GM21723 (cell line): ENCODE results near the gene REEP5.
"Not testable (repeated sequence)": the region's sequence is repeated elsewhere in the genome, so short reads cannot be mapped to it uniquely, and the experiment has no call there.

Experiments used
- ATAC-seq: cut with Tn5 transposase; IDR thresholded peaks from one replicate; pipeline ENCODE4 v1.9.1; 2021; ENCODE audit warnings: mild to moderate bottlenecking, moderate library complexity; ENCODE audit not compliant: unreplicated experiment

REEP5 gene

DNA sequence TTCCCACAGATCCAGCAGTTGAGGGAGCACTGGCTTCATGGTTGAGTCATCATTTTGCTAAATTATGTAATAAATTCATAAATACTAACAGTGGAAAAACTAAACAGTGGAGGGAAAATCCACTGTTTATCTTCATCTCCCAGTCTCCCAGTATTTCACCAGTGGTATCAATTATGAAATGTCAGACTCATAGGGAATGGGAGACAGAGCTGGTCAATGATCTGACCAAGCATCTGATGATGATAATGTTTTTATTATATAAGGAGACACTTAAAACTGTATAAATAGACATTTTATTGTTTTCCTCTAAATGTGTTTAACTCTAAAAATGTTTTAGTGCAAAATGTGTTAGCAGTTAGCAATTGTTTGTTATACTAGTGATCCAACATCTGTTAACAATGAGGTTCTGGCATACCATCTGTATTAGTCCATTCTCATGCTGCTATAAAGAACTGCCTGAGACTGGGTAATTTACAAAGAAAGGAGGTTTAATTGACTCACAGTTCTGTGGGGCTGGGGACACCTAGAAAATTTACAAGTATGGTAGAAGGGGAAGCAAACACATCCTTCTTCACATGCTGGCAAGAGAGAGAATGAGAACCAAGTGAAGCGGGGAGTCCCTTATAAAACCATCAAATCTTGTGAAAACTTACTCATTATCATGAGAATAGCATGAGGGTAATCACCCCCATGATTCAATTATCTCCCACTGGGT lies 11.8 kb upstream of the REEP5 start:
- ATAC-seq = no peak

DNA sequence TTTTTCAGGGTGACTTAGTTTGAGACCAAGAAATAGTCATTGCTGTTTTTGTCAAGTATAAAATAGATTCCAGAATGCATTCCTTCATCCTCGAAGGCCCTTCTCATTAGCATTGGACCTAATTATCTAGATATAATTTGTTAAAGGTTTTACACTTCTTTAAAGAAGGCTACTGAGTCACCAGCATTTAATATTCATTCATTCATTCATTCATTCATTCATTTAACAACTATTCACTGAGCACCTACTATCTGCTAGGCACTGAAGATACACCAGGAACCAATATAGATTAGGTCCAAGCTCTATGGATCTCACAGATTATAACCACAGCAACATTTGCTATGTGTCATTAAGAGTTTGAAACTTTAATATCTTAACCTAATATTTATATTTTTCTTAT lies 11.1 kb upstream of the REEP5 start:
- no peak for ATAC-seq

DNA sequence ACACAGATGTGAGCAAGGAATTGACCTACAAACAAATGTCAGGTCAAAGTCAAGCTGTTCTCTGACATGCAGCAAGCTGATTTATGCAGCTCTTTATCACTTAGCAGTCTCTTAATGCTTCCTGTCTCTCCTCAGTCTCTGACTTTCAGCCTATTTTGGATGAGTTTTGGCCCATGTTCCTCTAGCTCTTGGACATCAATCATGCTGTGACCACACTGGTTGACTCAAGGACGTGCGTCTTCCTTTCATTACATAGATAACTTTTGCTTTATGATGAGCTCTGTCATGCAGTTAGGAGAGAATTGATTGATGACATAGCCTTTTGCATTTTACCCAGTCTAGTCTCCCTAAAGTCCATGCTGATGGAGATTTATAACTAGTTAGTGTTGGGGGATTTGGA lies 9.4 kb upstream of the REEP5 start:
- no peak for ATAC-seq

DNA sequence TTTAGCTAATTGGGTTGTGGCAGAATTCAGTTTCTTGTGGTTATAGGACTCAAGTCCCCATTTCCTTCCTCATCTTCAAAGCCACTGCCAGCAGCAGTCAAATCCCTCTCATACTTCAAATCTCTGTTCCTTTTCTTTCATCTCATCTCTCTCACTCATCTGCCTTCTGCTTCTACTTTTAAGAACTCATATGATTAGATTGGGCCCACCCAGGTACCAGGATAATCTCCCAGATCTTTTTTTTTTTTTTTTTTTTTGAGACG lies 8.0 kb upstream of the REEP5 start:
- ATAC-seq = peak; percentile 59

DNA sequence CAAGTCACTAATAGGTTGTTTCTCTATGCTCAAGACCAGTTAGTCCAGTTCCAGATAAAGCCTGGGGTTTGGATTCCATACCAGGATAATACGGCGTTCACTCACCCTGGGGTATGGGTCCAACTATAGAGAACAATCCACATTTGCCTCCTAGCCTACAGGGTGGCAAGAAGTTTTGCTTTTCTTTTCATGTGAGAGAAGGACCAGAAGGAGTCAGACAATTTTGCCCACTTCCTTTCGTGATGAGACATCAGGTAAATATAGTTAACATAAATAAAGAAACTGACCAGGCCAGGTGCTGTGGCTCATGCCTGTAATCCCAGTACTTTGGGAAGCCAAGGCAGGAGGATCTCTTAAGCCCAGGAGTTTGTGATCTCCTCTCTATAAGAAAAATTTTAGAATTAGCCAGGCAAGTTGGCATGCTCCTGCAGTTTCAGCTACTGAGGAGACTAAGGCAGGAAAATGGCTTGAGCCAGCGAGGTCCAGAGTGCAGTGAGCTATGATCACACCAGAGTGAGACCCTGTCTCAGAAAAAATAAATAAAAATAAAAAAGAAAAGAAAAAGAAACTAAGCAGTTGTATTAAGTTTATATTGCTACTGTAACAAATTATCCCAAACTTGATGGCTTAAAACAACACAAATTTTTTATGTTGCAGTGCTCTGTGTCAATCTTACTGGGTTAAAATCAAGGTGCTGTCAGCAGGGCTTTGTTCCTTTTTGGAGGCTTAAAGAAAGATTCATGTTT lies 7.5 kb upstream of the REEP5 start:
- peak; percentile 72 for ATAC-seq

DNA sequence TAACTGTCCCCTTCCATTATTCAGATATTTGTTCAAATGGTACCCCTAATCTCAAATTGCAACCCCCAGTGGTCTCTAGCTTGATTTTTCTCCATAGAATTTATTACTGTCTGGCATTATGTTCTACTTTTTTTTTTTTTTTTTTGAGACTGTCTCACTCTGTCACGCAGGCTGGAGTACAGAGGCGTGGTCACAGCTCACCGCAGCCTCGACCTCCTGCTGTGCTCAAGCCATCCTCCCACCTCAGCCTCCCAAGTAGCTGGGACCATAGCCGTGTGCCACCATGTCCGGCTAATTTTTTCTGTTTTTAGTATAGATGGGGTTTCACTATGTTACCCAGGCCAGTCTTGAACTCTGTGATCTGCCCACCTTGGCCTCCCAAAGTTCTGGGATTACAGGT lies 2.0 kb upstream of the REEP5 start:
- ATAC-seq = no peak

DNA sequence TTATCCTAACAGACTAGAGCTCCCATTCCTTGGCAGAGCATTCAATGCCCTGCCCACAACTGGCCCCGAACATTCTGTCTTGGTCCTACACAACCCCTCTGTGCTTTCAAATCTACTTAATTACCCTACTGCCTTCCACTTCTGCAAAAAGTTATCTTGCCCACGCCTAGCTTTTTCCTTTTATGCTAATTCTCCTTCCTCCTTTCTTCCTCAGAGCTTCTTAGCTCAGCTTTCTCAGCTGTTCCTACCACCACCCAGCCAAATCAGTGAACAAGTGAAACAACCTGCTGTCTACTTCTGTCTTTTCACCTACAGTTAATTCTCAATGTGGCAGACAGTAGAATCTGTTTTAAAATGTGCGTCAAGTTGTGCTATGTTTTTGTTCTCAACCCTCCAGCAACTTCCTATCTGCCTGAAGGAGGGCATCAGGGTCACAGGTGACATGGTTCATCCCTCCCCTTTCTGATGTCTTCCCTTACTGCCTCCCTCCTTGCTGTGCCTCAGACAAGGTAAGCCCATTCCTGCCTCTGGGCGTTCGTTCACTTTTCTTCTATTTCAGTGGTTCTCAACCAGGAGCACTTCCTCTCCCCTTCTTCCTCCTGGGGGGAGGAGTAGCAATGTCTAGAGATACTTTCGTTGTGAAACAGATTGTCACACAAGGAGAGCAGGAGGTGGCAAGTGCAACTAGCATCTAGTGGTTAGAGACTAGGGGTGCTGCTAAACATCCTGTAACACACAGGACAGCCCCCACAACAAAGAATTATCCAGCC lies 1.3 kb upstream of the REEP5 start:
- peak; percentile 40 for ATAC-seq

DNA sequence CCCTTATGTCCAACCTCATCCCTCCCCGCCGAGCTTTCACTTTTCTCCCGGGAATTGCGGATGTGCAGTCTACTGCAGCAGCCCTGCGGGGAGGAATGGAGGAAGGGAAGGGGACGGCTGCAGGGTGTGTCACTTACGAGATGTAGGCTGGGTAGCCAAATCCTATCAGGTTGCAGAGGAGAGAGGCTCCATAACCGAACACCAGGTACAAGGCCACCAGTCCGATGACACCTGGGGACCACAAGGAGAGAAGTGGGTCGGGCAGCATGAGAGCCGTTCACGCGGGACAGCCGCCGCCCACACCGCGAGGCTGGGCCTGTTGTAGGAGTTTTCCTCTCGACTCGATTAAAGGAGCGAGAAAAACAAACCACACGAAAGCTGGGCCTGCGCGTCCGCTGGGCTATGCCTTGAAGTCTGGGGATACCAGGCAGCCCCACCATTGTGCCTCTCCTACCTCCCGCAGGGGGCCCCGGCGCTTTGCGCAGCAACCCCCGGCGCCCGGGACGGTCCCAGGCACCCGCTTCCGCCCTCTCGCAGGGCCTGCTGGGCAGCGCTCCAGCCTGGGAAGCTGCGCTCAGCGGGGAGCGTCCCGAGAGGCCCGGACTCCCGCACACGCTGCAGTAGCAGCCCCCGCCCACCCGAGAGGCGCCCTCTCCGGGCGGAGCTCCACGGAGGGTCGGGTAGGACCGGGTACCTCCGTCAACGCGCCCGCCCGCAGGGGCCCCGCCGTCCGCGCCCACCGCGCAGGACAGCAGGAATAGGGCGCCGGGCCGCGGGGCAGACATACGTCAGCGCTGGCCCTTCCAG lies 798 bp downstream of the REEP5 start:
- peak; percentile 44 for ATAC-seq

DNA sequence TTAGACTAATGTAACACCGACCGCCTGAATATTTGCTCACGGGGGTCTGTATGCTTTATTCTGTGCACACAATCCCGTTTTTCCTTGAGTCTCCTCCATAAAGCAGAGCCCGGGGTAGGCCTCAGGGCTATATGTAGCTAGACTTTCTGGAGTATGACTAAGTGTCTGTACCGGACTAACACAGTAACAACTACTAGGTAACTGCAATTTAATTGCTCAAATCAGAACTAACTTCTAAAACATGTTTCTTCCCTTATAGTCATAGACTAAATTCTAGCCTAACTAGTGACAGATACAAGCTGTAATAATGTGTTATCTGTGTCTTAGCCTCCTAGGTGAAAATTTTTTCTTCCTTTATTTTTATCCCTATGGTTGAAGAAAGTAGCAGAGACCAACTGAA lies 2.1 kb downstream of the REEP5 start:
- ATAC-seq = no peak

DNA sequence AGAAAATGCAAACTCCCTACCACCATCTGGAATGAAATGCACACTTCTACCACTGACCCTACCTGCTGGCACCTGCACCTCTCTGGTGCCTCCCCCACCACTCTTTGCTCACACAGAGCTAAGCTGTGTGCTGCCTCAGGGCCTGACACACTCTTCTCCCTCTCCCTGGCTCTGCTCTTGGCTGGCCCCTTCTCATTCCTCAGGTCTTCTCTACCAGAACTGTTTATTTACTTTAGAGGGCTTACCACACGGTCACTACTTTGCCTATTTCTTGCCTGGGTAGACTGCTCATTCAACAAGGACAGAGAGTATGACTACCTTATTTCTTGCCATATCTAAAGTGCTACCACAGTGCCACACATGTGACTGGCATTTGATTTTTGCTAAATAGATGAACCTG lies 3.3 kb downstream of the REEP5 start:
- no peak for ATAC-seq

DNA sequence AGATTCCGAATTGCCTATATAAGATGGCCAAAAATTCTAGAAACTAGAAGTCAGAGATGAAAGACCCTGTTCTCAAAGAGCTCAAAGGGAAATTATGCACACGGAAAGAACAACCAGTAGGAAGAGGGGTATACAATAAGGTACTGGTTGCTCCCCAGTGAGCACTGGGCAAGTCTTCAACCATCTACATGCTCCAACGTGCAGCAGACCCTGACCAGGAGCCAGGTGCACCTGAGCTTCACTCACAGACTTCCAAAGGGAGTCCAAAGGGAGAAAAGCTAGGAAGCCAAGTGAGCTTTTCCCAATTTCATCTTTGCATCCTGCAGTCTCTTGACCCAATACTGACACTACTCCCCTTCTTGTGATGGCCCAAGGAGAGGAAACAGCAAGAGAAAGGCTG lies 3.9 kb downstream of the REEP5 start:
- no peak for ATAC-seq

DNA sequence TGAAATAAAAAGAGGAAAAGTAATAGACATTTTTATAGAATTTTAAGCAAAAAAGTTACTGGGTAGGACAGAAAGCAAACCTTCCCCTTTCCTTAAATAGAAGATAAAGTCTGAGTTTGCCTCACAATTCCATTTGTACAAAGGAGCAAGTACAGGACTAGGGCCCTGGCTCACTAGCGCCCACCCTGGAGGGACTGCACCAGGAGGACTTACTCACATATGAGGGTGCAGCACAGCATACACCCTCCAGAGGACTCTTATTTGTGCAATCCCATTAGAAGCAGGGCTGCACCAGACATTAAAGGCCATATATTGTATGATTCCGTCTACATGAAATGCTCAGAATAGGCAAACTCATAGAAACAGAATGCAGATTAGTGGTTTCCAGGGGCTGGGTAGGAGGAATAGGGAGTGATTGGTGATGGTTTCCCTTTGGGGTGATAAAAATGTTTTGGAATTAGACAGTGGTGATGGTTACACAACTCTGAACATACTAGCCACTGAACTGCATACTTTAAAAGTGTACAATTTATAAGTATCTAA lies 4.5 kb downstream of the REEP5 start:
- no peak for ATAC-seq

DNA sequence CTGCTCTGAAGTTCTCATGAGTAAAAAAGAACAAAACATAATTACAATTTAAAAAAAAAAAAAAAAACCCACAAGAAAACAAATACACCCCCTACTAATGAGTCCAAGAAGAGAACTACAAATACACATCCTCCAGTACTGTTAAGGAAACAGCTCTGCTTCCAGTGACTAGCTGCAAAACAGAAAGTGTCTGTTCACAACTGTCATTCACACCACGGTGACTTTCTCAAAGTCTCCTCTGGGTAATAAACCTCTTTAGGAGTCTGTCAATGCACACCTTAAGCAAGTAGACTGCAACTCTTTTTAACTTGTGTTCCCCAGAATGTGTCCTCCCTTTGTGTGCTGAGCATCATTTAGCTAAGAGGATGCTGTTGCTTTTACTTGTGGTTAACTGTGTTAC lies 6.2 kb downstream of the REEP5 start:
- peak; percentile 63 for ATAC-seq

DNA sequence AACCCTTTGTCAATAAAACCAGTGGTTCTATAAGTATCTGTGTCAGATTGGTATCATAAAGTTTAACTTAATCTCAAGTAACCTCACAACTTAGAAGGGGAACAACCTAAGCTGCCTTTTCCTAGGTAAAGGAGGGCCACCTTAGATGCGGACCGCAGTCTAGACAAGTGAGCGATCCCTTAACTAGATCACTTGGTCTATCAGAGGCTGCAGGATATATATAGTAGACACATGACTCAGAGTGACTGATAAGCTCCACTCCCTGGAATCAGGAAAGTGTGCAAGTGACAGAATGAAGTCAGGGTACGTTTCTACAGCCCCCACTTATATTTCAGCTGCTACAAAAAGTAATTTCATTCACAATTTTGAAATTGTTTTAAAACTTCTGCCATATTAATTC lies 7.4 kb downstream of the REEP5 start:
- ATAC-seq = no peak

DNA sequence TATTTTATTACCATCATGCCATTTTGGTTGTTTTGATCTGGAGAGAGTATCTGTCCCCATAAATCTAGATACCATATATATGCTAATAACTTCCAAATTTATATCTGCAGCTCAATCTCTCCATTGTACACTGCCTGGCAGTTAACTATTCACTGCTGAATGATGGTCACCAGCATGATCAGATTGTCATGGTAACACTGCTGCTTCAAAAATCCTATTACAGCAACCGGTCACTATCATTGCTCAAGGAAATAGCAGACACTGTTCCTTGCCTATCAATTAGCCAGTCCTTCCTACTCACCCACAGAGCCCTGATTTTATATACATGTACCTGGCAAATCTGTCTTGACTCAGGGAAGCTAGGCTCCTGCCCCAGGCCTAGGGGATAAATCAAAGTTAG lies 11.5 kb downstream of the REEP5 start:
- ATAC-seq = no peak

DNA sequence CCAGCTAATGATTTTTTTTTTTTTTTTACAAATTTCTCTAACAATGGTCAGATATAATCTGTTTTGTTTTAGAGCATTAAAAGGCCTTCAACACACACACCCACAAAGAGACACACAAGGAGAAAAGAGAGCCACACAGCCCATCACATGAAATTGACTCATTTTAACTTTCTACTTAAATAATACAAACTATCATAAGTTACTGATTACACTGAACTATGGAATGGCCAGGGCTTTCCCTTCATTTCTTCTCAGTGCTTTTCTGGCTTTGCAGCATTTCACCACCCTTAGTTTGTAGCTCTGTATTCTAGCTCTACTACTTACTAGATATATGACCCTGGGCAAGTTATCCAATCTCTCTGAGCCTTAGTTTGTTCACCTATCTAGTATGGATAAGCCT lies 13.2 kb downstream of the REEP5 start:
- no peak for ATAC-seq

DNA sequence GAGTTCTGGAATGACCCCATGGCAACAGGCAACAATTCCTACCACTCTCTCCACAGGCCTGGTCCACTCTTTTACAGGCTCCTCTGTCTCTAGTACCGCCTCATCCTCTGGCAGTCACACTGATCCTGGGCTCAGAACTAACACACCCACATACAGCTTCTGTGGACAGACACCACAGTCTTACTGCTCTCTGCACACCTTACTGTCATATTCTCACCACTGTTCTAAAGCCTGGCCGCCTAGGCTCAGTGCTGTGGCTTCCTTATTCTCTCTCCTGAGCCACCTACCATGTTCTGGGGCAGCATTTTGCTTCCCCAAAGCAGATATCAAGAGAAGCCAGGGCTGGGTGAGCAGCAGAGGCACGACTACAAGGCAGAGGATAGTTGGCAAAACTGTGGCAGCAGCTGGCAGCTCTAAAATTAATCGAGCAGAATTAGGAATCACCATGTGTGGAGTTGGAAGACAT lies 14.8 kb downstream of the REEP5 start:
- ATAC-seq = peak; percentile 46

DNA sequence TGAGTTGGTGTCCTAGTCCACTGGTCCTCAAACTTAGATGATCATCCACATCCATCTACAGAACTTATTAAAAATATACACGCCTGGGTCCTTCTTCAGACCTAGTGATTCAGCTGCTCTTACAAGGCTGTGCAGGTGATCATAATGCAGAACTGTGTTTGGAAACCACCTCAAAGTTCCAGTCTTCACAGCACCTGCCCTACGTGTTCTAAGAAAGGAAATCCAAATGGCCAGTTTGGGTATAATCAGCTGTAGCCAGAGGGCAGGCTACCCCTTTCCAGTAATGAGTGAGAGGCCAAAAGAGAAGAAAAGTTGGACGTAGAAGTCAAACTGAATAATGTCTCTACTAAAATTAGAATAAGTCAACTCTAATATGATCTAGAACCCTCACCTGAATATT lies 15.4 kb downstream of the REEP5 start:
- peak; percentile 59 for ATAC-seq

DNA sequence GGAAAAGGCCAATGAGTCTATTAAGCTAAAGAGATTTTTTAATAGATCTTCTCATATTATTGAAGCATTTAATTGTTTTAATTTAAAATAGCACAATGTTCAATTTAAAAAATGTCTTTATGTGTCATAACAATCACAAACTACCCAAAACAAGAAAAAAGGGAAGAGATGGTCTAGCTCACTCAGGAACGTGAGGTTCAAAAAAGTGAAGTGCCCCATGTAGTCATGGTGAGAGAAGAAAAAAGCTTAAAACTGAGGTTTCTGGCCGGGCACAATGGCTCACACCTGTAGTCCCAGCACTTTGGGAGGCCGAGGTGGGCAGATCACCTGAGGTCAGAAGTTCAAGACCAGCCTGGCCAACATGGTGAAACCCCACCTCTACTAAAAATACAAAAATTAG lies 17.0 kb downstream of the REEP5 start:
- not testable (repeated sequence) for ATAC-seq

DNA sequence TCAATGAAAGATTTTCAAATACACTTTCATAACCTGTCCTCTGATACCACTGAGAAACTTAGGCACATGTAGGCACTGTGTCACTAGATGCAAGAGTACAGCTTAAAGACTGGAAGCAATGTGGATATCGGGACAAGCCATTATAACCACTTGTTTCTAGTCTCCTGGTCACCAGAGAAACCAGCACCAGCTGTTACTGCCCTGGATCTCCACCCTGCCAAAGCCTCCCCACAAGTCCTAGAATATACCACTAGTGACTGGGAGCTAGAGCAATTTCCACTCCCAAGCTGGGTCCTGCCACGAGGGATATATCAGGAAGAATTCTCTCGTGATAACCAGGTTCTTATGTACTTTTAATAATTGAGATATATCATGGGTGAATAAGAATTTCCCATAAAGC lies 19.5 kb downstream of the REEP5 start:
- ATAC-seq = no peak

DNA sequence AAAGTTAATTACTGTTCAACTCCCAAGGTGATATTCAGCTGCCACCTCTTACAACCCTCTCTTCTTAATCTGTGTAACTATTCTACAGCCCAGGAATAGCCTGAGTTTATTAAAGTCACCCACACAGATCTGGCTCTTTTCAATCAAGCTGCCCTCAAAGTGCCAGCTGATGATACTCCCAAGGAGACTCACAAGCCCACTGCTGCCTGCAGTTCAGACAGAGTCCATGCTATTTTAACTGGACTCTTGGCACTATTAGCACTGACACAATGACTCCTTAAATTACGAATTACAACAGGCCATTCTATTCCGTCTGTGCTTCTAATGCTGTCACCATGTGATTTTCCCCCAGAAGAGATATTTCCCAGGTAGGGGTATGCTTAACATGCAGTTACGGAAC lies 26.3 kb downstream of the REEP5 start:
- ATAC-seq = no peak
